ENCODE results near the gene STPG2.

DNA sequence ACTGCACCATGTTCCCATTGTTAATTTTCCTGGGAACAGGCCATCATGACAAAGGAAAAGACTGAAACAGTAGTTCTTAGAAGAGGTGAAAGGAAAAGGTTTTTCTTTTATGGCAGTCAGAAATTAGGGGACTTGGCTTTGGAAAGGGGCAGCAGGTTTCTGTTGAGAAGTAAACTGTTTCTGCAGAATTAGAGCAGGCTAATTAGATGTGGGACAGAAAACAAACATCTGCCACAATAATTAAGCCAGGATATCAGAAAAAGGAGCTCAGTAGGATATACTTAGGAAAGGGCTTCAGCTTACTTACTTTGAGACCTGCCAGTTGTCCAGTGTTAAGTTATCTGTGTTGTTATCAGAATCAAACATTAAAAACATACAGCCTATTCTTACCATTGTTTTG is 36.7 kb upstream of the STPG2 start:
- TF ChIP-seq, protein P1, sequence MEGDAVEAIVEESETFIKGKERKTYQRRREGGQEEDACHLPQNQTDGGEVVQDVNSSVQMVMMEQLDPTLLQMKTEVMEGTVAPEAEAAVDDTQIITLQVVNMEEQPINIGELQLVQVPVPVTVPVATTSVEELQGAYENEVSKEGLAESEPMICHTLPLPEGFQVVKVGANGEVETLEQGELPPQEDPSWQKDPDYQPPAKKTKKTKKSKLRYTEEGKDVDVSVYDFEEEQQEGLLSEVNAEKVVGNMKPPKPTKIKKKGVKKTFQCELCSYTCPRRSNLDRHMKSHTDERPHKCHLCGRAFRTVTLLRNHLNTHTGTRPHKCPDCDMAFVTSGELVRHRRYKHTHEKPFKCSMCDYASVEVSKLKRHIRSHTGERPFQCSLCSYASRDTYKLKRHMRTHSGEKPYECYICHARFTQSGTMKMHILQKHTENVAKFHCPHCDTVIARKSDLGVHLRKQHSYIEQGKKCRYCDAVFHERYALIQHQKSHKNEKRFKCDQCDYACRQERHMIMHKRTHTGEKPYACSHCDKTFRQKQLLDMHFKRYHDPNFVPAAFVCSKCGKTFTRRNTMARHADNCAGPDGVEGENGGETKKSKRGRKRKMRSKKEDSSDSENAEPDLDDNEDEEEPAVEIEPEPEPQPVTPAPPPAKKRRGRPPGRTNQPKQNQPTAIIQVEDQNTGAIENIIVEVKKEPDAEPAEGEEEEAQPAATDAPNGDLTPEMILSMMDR (IDR thresholded peaks at IDR 0.05), result no peak
- no peak for TF ChIP-seq POLR2A (IDR thresholded peaks at IDR 0.05)
